ENCODE measurements around the gene DNAJA4.
"Not testable (repeated sequence)": the region's sequence is repeated elsewhere in the genome, so short reads cannot be mapped to it uniquely, and the experiment has no call there.

Gene DNAJA4

GRCh38 chr15:78244893-78245292 lies 19.5 kb upstream of the DNAJA4 start:
- DNase-seq: no peak

GRCh38 chr15:78245392-78245791 lies 19.0 kb upstream of the DNAJA4 start:
- DNase-seq: not testable (repeated sequence)

GRCh38 chr15:78245976-78246620 lies 18.3 kb upstream of the DNAJA4 start:
- not testable (repeated sequence) for DNase-seq

- DNase-seq: no peak
These were observed 16.5 kb upstream of the DNAJA4 start for GRCh38 chr15:78247911-78248310.

- DNase-seq: no peak
These were observed 15.2 kb upstream of the DNAJA4 start for GRCh38 chr15:78249131-78249530.

GRCh38 chr15:78251136-78251535 lies 13.2 kb upstream of the DNAJA4 start:
- DNase-seq: no peak

- DNase-seq: no peak
These were observed 8.8 kb upstream of the DNAJA4 start for GRCh38 chr15:78255421-78256043.

- no peak for DNase-seq
These were observed 8.3 kb upstream of the DNAJA4 start for GRCh38 chr15:78256044-78256437.

- no peak for DNase-seq
These were observed 6.7 kb upstream of the DNAJA4 start for GRCh38 chr15:78257681-78258080.

GRCh38 chr15:78259232-78259631 lies 5.1 kb upstream of the DNAJA4 start:
- DNase-seq: no peak

- no peak for DNase-seq
These were observed 3.9 kb upstream of the DNAJA4 start for GRCh38 chr15:78260489-78260888.

- no peak for DNase-seq
These were observed 3.3 kb upstream of the DNAJA4 start for GRCh38 chr15:78261062-78261461.

GRCh38 chr15:78263351-78263781 lies 996 bp upstream of the DNAJA4 start:
- DNase-seq: no peak

GRCh38 chr15:78263907-78264303 lies 457 bp upstream of the DNAJA4 start:
- DNase-seq: no peak

GRCh38 chr15:78265137-78265460 lies 737 bp downstream of the DNAJA4 start:
- no peak for DNase-seq

- no peak for DNase-seq
These were observed 1.4 kb downstream of the DNAJA4 start for GRCh38 chr15:78265752-78266224.

- DNase-seq: no peak
These were observed 1.9 kb downstream of the DNAJA4 start for GRCh38 chr15:78266229-78266628.

- no peak for DNase-seq
These were observed 2.4 kb downstream of the DNAJA4 start for GRCh38 chr15:78266806-78267205.

- no peak for DNase-seq
These were observed 8.0 kb downstream of the DNAJA4 start for GRCh38 chr15:78272316-78272715.

- no peak for DNase-seq
These were observed 8.4 kb downstream of the DNAJA4 start for GRCh38 chr15:78272776-78273175.

- no peak for DNase-seq
These were observed 10.6 kb downstream of the DNAJA4 start for GRCh38 chr15:78274994-78275393.

GRCh38 chr15:78276064-78276943 lies 11.9 kb downstream of the DNAJA4 start:
- no peak for DNase-seq

GRCh38 chr15:78280319-78281072 lies 16.1 kb downstream of the DNAJA4 start:
- no peak for DNase-seq
